ENCODE data around the gene TRIM40. TPM values are rescaled to one million over a fixed set of nuclear protein-coding genes. Genes with fewer than 3 reads are reported as not detected.

TRIM40 gene
- total and polyA plus RNA-seq, 3 donors from 2014 or later: 0.19 to 7.5 (median 0.79) TPM

- no peak overlapping the region for H3K4me3 ChIP-seq
- no peaks in the 10 kb centered on the region for H3K4me1 ChIP-seq
- H3K36me3 ChIP-seq (ENCODE audit: low read depth, missing control alignments): no peaks in the 10 kb centered on the region
- H3K9me3 ChIP-seq: no peaks in the 10 kb centered on the region
- TF ChIP-seq POLR2A (IDR thresholded peaks at IDR 0.05) (no peak), CTCF (IDR thresholded peaks at IDR 0.05) (no peak)
- 80 to 83% methylated on average over 3 of the region's 3 CpGs for WGBS, 2 donors
- H3K27ac ChIP-seq: no peak overlapping the region
- no peak for DNase-seq
- H3K27me3 ChIP-seq: no peaks in the 10 kb centered on the region
- intact Hi-C loops (cut with DNase I; ENCODE audit: low total_unique reads): no loop called here
Observed at GRCh38 chr6:30142665-30143064, 6.7 kb downstream of the TRIM40 start.

- Histone ChIP-seq H3K4me1 (no peaks in the 10 kb centered on the region), H3K9me3 (no peaks in the 10 kb centered on the region), H3K27ac (no peak overlapping the region), H3K36me3 (ENCODE audit: low read depth, missing control alignments) (no peaks in the 10 kb centered on the region), H3K4me3 (no peak overlapping the region), H3K27me3 (no peaks in the 10 kb centered on the region)
- intact Hi-C loops (cut with DNase I; ENCODE audit: low total_unique reads): no loop called here
- no peak for TF ChIP-seq POLR2A (IDR thresholded peaks at IDR 0.05)
- TF ChIP-seq CTCF (IDR thresholded peaks at IDR 0.05): no peak
- DNase-seq: no peak
- WGBS, 2 donors: 59 to 70% methylated on average over 2 of the region's 2 CpGs
Observed at GRCh38 chr6:30143780-30144179, 7.8 kb downstream of the TRIM40 start.

- 72 to 78% methylated on average over 6 of the region's 6 CpGs for WGBS, 2 donors
- intact Hi-C loops (cut with DNase I; ENCODE audit: low total_unique reads): no loop called here
- no peak for DNase-seq
- Histone ChIP-seq H3K27ac (no peak overlapping the region), H3K4me1 (no peaks in the 10 kb centered on the region), H3K9me3 (no peaks in the 10 kb centered on the region), H3K27me3 (no peaks in the 10 kb centered on the region), H3K36me3 (ENCODE audit: low read depth, missing control alignments) (no peaks in the 10 kb centered on the region), H3K4me3 (no peak overlapping the region)
- TF ChIP-seq POLR2A (IDR thresholded peaks at IDR 0.05): no peak
- TF ChIP-seq CTCF (IDR thresholded peaks at IDR 0.05): no peak
Observed at GRCh38 chr6:30144811-30145210, 8.9 kb downstream of the TRIM40 start.

- intact Hi-C loops (cut with DNase I; ENCODE audit: low total_unique reads): no loop called here
Observed at GRCh38 chr6:30145818-30146217, 9.9 kb downstream of the TRIM40 start.

More at GRCh38 chr6:30145818-30146217, 9.9 kb downstream of the TRIM40 start:
- H3K4me1 ChIP-seq: no peaks in the 10 kb centered on the region
- no peaks in the 10 kb centered on the region for H3K27me3 ChIP-seq
- H3K9me3 ChIP-seq: no peaks in the 10 kb centered on the region
- TF ChIP-seq POLR2A (IDR thresholded peaks at IDR 0.05) (no peak), CTCF (IDR thresholded peaks at IDR 0.05) (no peak)
- H3K27ac ChIP-seq: no peak overlapping the region
- no peak for DNase-seq
- H3K4me3 ChIP-seq: no peak overlapping the region
- no peaks in the 10 kb centered on the region for H3K36me3 ChIP-seq (ENCODE audit: low read depth, missing control alignments)
- WGBS, 2 donors: 57 to 60% methylated on average over 7 of the region's 7 CpGs
